B cell (primary cell): ENCODE measurements around the gene ZFYVE21. TPM values are rescaled to one million over a fixed set of nuclear protein-coding genes. Genes with fewer than 3 reads are reported as not detected.
A peak's percentile ranks its signal among the peaks of the same experiment; 100 is the strongest.

ENCODE experiments used
- ATAC-seq: fragments of 200-7000 bp; cut with Tn5 transposase; one replicate; pipeline ENCODE4 v1.10.0; 2021; ENCODE audit warnings: low read depth, mild to moderate bottlenecking, moderate number of reproducible peaks, moderate library complexity
- CTCF ChIA-PET: fragments of 350-600 bp; sonication (Branson Sonifier 250); formaldehyde crosslinking; loops from one replicate; lab custom pipeline; 2021; ENCODE audit warnings: antibody characterized with exemption, inconsistent platforms; lab: Charles Lee
- POLR2A ChIA-PET: fragments of 350-600 bp; sonication (Branson Sonifier 250); formaldehyde crosslinking; loops from one replicate; lab custom pipeline; 2021; ENCODE audit warnings: antibody characterized with exemption; lab: Charles Lee
- DNase-seq: peaks from one replicate; pipeline ENCODE4 v3.0.0; 2013
- H2AFZ ChIP-seq: 2 replicates; pipeline ENCODE4 v1.6.1; 2012; ENCODE audit warnings: mild to moderate bottlenecking, low read depth, low read length; ENCODE audit not compliant: insufficient read depth, poor library complexity, severe bottlenecking
- H3K27ac ChIP-seq, 2 donors: 1 replicate in 1 of 2; 2 replicates in 1 of 2; pipeline ENCODE4 v1.5.1; 2012 to 2013; ENCODE audit warnings: low read length in 2 of 2, mild to moderate bottlenecking in 2 of 2, moderate library complexity in 1 of 2
- H3K27me3 ChIP-seq, 4 experiments: fragments of 200-600 bp in 1 of 4; sonication (generic) in 1 of 4; replicated peaks in 1 of 4; 1 replicate in 2 of 4; 2 replicates in 2 of 4; pipeline versions ENCODE4 v1.6.1 to v1.7.0; 2013 to 2016; ENCODE audit warnings: low read length in 3 of 4, mild to moderate bottlenecking in 2 of 4, mixed read lengths in 1 of 4, moderate library complexity in 1 of 4; ENCODE audit not compliant: insufficient read depth in 4 of 4, control insufficient read depth in 3 of 4; ENCODE audit errors: control extremely low read depth in 1 of 4
- H3K36me3 ChIP-seq, 2 experiments: replicated peaks in 1 of 2; 1 replicate in 1 of 2; 2 replicates in 1 of 2; pipeline versions ENCODE4 v1.6.1 to v1.7.1; 2013; ENCODE audit warnings: low read length in 1 of 2; ENCODE audit not compliant: insufficient read depth in 2 of 2, control insufficient read depth in 1 of 2; ENCODE audit errors: control extremely low read depth in 1 of 2, extremely low read depth in 1 of 2
- H3K4me1 ChIP-seq, 2 donors: fragments of 200-600 bp in 1 of 2; sonication (generic) in 1 of 2; 1 replicate in 1 of 2; 2 replicates in 1 of 2; pipeline versions ENCODE4 v1.5.1 to v1.6.1; 2013 to 2017; ENCODE audit warnings: low read length in 2 of 2; ENCODE audit not compliant: control insufficient read depth in 2 of 2, insufficient read depth in 2 of 2
- H3K4me2 ChIP-seq: replicated peaks from 2 replicates; pipeline ENCODE3; 2012; ENCODE audit warnings: mild to moderate bottlenecking, low read depth, low read length; ENCODE audit not compliant: poor library complexity, severe bottlenecking
- H3K4me3 ChIP-seq, 5 experiments: fragments of 200-600 bp in 1 of 5; sonication (generic) in 1 of 5; 1 replicate in 3 of 5; 2 replicates in 2 of 5; pipeline versions ENCODE4 v1.5.1 to v1.7.0; 2011 to 2016; ENCODE audit warnings: low read length in 4 of 5, mild to moderate bottlenecking in 4 of 5, low read depth in 2 of 5, control low read depth in 1 of 5, moderate library complexity in 1 of 5; ENCODE audit not compliant: insufficient read depth in 1 of 5; ENCODE audit errors: control extremely low read depth in 1 of 5, extremely low read depth in 1 of 5
- H3K79me2 ChIP-seq: fragments of 200-600 bp; sonication (generic); one replicate; pipeline ENCODE4 v1.6.0; 2016; ENCODE audit warnings: low read length; ENCODE audit not compliant: control insufficient read depth, insufficient read depth
- H3K9ac ChIP-seq: fragments of 200-600 bp; sonication (generic); 2 replicates; pipeline ENCODE4 v1.6.1; 2017; ENCODE audit warnings: mild to moderate bottlenecking, low read length, moderate library complexity
- H3K9me3 ChIP-seq, 3 donors: one replicate each; pipeline versions ENCODE4 v1.6.1 to v1.7.1; 2013; ENCODE audit warnings: low read length in 2 of 3; ENCODE audit not compliant: control insufficient read depth in 2 of 3, insufficient read depth in 1 of 3; ENCODE audit errors: control extremely low read depth in 1 of 3
- H4K20me1 ChIP-seq: 2 replicates; pipeline ENCODE4 v1.6.0; 2012; ENCODE audit warnings: mild to moderate bottlenecking, low read length; ENCODE audit not compliant: insufficient read depth, control insufficient read depth, poor library complexity, severe bottlenecking
- H3K27ac Mint-ChIP-seq: one replicate; pipeline ENCODE4 v1.8.0; 2021; ENCODE audit warnings: mixed read lengths
- H3K27me3 Mint-ChIP-seq: one replicate; pipeline ENCODE4 v1.8.0; 2021; ENCODE audit warnings: mixed read lengths
- H3K4me1 Mint-ChIP-seq: one replicate; pipeline ENCODE4 v1.8.0; 2021; ENCODE audit warnings: mixed read lengths
- H3K4me3 Mint-ChIP-seq: one replicate; pipeline ENCODE4 v1.8.0; 2021; ENCODE audit warnings: mixed read lengths
- H3K9me3 Mint-ChIP-seq: one replicate; pipeline ENCODE4 v1.8.0; 2022; ENCODE audit warnings: mixed read lengths; ENCODE audit not compliant: insufficient read depth
- EZH2 ChIP-seq: IDR thresholded peaks from 2 replicates; pipeline ENCODE4 v1.6.1; 2012; ENCODE audit warnings: borderline replicate concordance, low read depth, mild to moderate bottlenecking, moderate library complexity, low read length; ENCODE audit not compliant: insufficient read depth, poor library complexity, severe bottlenecking
- WGBS: methylation state at CpG from one replicate; pipeline ENCODE4 v1.1.5; 2013; ENCODE audit warnings: missing lambda C conversion rate; ENCODE audit not compliant: insufficient coverage; 5-methylcytosine and 5-hydroxymethylcytosine counted together
- intact Hi-C: fragments of 100-400 bp; cut with micrococcal nuclease; formaldehyde crosslinking; loops from one replicate; pipeline ENCODE4 v1.10.0; 2022
- polyA plus RNA-seq: library from polyadenylated mRNA; depleted of rRNA; stranded (reverse); fragments of >200 nt; gene quantifications from 2 replicates; pipeline ENCODE4 v1.2.3, GENCODE V29; 2012
- total RNA-seq, 2 donors: library from RNA; stranded (reverse); fragments of 120-200 nt in 1 of 2; gene quantifications; 1 replicate in 1 of 2; 2 replicates in 1 of 2; pipeline versions ENCODE4 v1.2.3 to v1.2.4, GENCODE V29; 2013 to 2022
- TF ChIP-seq, protein P1 (sequence below): fragments of 200-600 bp; IDR thresholded peaks from one replicate; pipeline ENCODE4 v1.8.0; 2022; ENCODE audit warnings: antibody characterized with exemption, mild to moderate bottlenecking

ZFYVE21 gene
- total and polyA plus RNA-seq, 2 donors (not counting 1 experiment from before 2014, with no cell fraction given), result 17.0 to 18.6 TPM

- Histone ChIP-seq H3K4me1 (peaks cover 56 to 57% of the 10 kb centered on the region in 2 donors), H3K27ac (no peak overlapping the region), H3K4me3 (no peak overlapping the region), H3K4me2 (peak overlapping the region; percentile 32), H3K9ac (no peak overlapping the region), H3K9me3 (no peaks in the 10 kb centered on the region), H3K27me3 (no peaks in the 10 kb centered on the region), H3K79me2 (peaks cover 11% of the 10 kb centered on the region), H4K20me1 (peaks cover 50% of the 10 kb centered on the region), H2AFZ (no peak overlapping the region), H3K36me3 (peaks cover 0 to 47% of the 10 kb centered on the region in 2 experiments)
- no peaks in the 10 kb centered on the region for H3K27me3 Mint-ChIP-seq
- H3K9me3 Mint-ChIP-seq, result no peaks in the 10 kb centered on the region
- 91% methylated on average over 18 of the region's 21 CpGs for WGBS
- H3K4me1 Mint-ChIP-seq, result peaks cover 63% of the 10 kb centered on the region
- intact Hi-C loops, result no loop called here
- ChIA-PET POLR2A (no interaction called here), CTCF (interaction anchor here (1.1 to 1.6 kb wide), 3 partner anchors 9 to 21 kb away, joined by 3 to 5 read pairs (median 5); no protein-coding TSS in a partner anchor)
- H3K4me3 Mint-ChIP-seq, result no peak overlapping the region
- DNase-seq (peak; percentile 14), ATAC-seq (no peak)
- no peak for TF ChIP-seq EZH2
- TF ChIP-seq, protein P1, sequence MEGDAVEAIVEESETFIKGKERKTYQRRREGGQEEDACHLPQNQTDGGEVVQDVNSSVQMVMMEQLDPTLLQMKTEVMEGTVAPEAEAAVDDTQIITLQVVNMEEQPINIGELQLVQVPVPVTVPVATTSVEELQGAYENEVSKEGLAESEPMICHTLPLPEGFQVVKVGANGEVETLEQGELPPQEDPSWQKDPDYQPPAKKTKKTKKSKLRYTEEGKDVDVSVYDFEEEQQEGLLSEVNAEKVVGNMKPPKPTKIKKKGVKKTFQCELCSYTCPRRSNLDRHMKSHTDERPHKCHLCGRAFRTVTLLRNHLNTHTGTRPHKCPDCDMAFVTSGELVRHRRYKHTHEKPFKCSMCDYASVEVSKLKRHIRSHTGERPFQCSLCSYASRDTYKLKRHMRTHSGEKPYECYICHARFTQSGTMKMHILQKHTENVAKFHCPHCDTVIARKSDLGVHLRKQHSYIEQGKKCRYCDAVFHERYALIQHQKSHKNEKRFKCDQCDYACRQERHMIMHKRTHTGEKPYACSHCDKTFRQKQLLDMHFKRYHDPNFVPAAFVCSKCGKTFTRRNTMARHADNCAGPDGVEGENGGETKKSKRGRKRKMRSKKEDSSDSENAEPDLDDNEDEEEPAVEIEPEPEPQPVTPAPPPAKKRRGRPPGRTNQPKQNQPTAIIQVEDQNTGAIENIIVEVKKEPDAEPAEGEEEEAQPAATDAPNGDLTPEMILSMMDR, result no peak
- H3K27ac Mint-ChIP-seq, result no peak overlapping the region
These were observed 14.7 kb upstream of the ZFYVE21 start for GRCh38 chr14:103700753-103701490.

GRCh38 chr14:103702095-103702494 lies 13.5 kb upstream of the ZFYVE21 start:
- no peak for DNase-seq
- Histone ChIP-seq H3K36me3 (peaks cover 0 to 48% of the 10 kb centered on the region in 2 experiments), H3K9ac (no peak overlapping the region), H3K4me1 (peaks cover 44 to 52% of the 10 kb centered on the region in 2 donors), H3K27me3 (no peaks in the 10 kb centered on the region), H3K79me2 (peaks cover 11% of the 10 kb centered on the region), H2AFZ (no peak overlapping the region), H3K9me3 (no peaks in the 10 kb centered on the region), H3K27ac (peak overlapping the region in 1 of 2 donors; percentile 59), H4K20me1 (peaks cover 46% of the 10 kb centered on the region), H3K4me3 (no peak overlapping the region), H3K4me2 (peak overlapping the region; percentile 59)
- peak overlapping the region; percentile 78 for H3K27ac Mint-ChIP-seq
- H3K4me1 Mint-ChIP-seq, result peaks cover 51% of the 10 kb centered on the region
- intact Hi-C loops, result no loop called here
- H3K4me3 Mint-ChIP-seq, result peak overlapping the region; percentile 50
- ChIA-PET POLR2A (interaction anchor here (0.7 to 0.9 kb wide), 2 partner anchors 11 to 14 kb away, joined by 3 read pairs; partner anchors contain the start of gene ZFYVE21), CTCF (interaction anchor here (1.1 to 1.6 kb wide), 3 partner anchors 11 to 23 kb away, joined by 3 to 5 read pairs (median 5); no protein-coding TSS in a partner anchor)
- H3K27me3 Mint-ChIP-seq, result no peaks in the 10 kb centered on the region
- H3K9me3 Mint-ChIP-seq, result no peaks in the 10 kb centered on the region
- 79% methylated on average over 5 of the region's 5 CpGs for WGBS
- ATAC-seq, result peak; percentile 15
- no peak for TF ChIP-seq EZH2
- TF ChIP-seq, protein P1, result no peak
